ENCODE measurements around the gene INTS11.

- no peak for TF ChIP-seq CTCF (IDR thresholded peaks at IDR 0.05)
- TF ChIP-seq MAX (IDR thresholded peaks at IDR 0.05) = no peak
- TF ChIP-seq SMC3 (IDR thresholded peaks at IDR 0.05) = no peak
- TF ChIP-seq HOXB13 (CRISPR knock-in tag; IDR thresholded peaks at IDR 0.05; ENCODE audit: low read depth) = no peak
Observed at GRCh38 chr1:1373815-1374588, 49.5 kb upstream of the INTS11 start.

Data from A549 (cell line).